CD4-positive, alpha-beta T cell (primary cell): ENCODE measurements around the gene GALC. TPM values are rescaled to one million over a fixed set of nuclear protein-coding genes. Genes with fewer than 3 reads are reported as not detected.

ENCODE experiments used
- ATAC-seq: fragments of 200-7000 bp; cut with Tn5 transposase; one replicate; pipeline ENCODE4 v1.10.0; 2022; ENCODE audit warnings: mild to moderate bottlenecking; ENCODE audit not compliant: poor library complexity
- CTCF ChIA-PET: fragments of 350-600 bp; sonication (Branson Sonifier 250); formaldehyde crosslinking; loops from one replicate; lab custom pipeline; 2021; ENCODE audit warnings: antibody characterized with exemption, inconsistent platforms; lab: Charles Lee
- POLR2A ChIA-PET: fragments of 350-600 bp; sonication (Branson Sonifier 250); formaldehyde crosslinking; loops from one replicate; lab custom pipeline; 2021; ENCODE audit warnings: antibody characterized with exemption, inconsistent platforms; lab: Charles Lee
- DNase-seq, 14 experiments: peaks; one replicate each; pipeline ENCODE4 v3.0.0-alpha.2; 2013 to 2020; ENCODE audit warnings: mixed read lengths in 2 of 14
- H3K27ac ChIP-seq, 2 donors: one replicate each; pipeline versions ENCODE4 v1.5.1 to v1.7.0; 2013; ENCODE audit warnings: low read length in 2 of 2, low read depth in 1 of 2, mild to moderate bottlenecking in 1 of 2
- H3K27me3 ChIP-seq, 2 experiments: 1 replicate in 1 of 2; 2 replicates in 1 of 2; pipeline versions ENCODE4 v1.6.1 to v1.7.0; 2013; ENCODE audit warnings: low read length in 2 of 2, control low read depth in 1 of 2, mild to moderate bottlenecking in 1 of 2, moderate library complexity in 1 of 2; ENCODE audit not compliant: insufficient read depth in 2 of 2, control insufficient read depth in 1 of 2
- H3K36me3 ChIP-seq: one replicate; pipeline ENCODE4 v1.6.1; 2013; ENCODE audit warnings: low read length, control low read depth; ENCODE audit not compliant: insufficient read depth
- H3K4me1 ChIP-seq: one replicate; pipeline ENCODE4 v1.6.1; 2013; ENCODE audit warnings: low read length, control low read depth; ENCODE audit not compliant: insufficient read depth
- H3K4me3 ChIP-seq: one replicate; pipeline ENCODE4 v1.5.1; 2013; ENCODE audit warnings: mild to moderate bottlenecking, low read length, moderate library complexity
- H3K9me3 ChIP-seq, 2 experiments: 1 replicate in 1 of 2; 2 replicates in 1 of 2; pipeline versions ENCODE4 v1.6.1 to v1.7.0; 2013; ENCODE audit warnings: low read length in 2 of 2, mild to moderate bottlenecking in 2 of 2, control low read depth in 1 of 2, moderate library complexity in 1 of 2; ENCODE audit not compliant: control insufficient read depth in 1 of 2, insufficient read depth in 1 of 2
- H3K27ac Mint-ChIP-seq: one replicate; pipeline ENCODE4 v1.8.0; 2020; ENCODE audit warnings: mixed read lengths
- H3K27me3 Mint-ChIP-seq: one replicate; pipeline ENCODE4 v1.8.0; 2021; ENCODE audit warnings: mixed read lengths
- H3K36me3 Mint-ChIP-seq: one replicate; pipeline ENCODE4 v1.8.0; 2021; ENCODE audit warnings: low read depth, mixed read lengths
- H3K4me1 Mint-ChIP-seq: one replicate; pipeline ENCODE4 v1.8.0; 2021; ENCODE audit warnings: low read depth, mixed read lengths
- H3K4me3 Mint-ChIP-seq: one replicate; pipeline ENCODE4 v1.8.0; 2020; ENCODE audit warnings: mild to moderate bottlenecking, mixed read lengths
- H3K9me3 Mint-ChIP-seq: one replicate; pipeline ENCODE4 v1.8.0; 2020; ENCODE audit warnings: mixed read lengths
- intact Hi-C, 2 experiments: fragments of 100-400 bp; cut with DNase I in 1 of 2; cut with micrococcal nuclease in 1 of 2; formaldehyde crosslinking; loops; one replicate each; pipeline versions ENCODE4 v1.15.1 to v1.9.0; 2023 to 2025; cut with DNase I, micrococcal nuclease
- total RNA-seq, 174 experiments: library from RNA in 2 of 174; stranded (reverse) in 2 of 174; gene quantifications; one replicate each; pipeline ENCODE4 v1.2.3 and lab custom pipeline; 2021 to 2026
- TF ChIP-seq, protein P1 (sequence below): fragments of 200-600 bp; IDR thresholded peaks from one replicate; pipeline ENCODE4 v1.8.0; 2022; ENCODE audit warnings: antibody characterized with exemption, mild to moderate bottlenecking

GALC gene
- total RNA-seq, 2 experiments from 2014 or later = 14.7 to 14.9 TPM

DNA sequence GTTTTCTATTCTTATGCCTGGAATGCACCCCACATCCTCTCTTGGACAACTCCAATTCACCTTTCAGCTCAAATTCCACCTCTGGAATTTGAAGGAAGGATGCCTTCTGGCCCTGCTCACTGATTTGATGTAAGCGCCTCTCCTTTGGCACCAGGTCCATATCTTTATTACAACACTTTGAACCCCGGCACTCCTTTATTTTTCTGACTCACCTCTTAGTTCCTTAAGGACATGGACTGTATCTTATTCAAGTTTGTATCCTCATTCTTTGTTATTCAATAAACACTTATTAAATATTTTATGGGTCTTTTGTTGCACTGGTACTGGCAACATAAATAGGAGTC, 3.1 kb downstream of the GALC start:
- H3K4me3 ChIP-seq = no peak overlapping the region
- H3K4me3 Mint-ChIP-seq = peak overlapping the region; percentile 5
- ChIA-PET POLR2A (no interaction called here), CTCF (no interaction called here)
- H3K27ac ChIP-seq = no peak overlapping the region
- ATAC-seq = no peak
- H3K4me1 Mint-ChIP-seq = peaks cover 68% of the 10 kb centered on the region
- H3K9me3 ChIP-seq = no peaks in the 10 kb centered on the region
- peaks cover 10% of the 10 kb centered on the region for H3K36me3 ChIP-seq
- H3K4me1 ChIP-seq = peaks cover 28% of the 10 kb centered on the region
- H3K27me3 Mint-ChIP-seq = no peaks in the 10 kb centered on the region
- no peaks in the 10 kb centered on the region for H3K27me3 ChIP-seq
- peak overlapping the region; percentile 4 for H3K27ac Mint-ChIP-seq
- TF ChIP-seq, protein P1, sequence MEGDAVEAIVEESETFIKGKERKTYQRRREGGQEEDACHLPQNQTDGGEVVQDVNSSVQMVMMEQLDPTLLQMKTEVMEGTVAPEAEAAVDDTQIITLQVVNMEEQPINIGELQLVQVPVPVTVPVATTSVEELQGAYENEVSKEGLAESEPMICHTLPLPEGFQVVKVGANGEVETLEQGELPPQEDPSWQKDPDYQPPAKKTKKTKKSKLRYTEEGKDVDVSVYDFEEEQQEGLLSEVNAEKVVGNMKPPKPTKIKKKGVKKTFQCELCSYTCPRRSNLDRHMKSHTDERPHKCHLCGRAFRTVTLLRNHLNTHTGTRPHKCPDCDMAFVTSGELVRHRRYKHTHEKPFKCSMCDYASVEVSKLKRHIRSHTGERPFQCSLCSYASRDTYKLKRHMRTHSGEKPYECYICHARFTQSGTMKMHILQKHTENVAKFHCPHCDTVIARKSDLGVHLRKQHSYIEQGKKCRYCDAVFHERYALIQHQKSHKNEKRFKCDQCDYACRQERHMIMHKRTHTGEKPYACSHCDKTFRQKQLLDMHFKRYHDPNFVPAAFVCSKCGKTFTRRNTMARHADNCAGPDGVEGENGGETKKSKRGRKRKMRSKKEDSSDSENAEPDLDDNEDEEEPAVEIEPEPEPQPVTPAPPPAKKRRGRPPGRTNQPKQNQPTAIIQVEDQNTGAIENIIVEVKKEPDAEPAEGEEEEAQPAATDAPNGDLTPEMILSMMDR = no peak
- no peaks in the 10 kb centered on the region for H3K9me3 Mint-ChIP-seq
- intact Hi-C loops = loop anchor here (5.0 kb wide), 2 partner anchors 43 to 177 kb away; no protein-coding TSS in a partner anchor
- no peak for DNase-seq
- H3K36me3 Mint-ChIP-seq = peaks cover 19% of the 10 kb centered on the region

DNA sequence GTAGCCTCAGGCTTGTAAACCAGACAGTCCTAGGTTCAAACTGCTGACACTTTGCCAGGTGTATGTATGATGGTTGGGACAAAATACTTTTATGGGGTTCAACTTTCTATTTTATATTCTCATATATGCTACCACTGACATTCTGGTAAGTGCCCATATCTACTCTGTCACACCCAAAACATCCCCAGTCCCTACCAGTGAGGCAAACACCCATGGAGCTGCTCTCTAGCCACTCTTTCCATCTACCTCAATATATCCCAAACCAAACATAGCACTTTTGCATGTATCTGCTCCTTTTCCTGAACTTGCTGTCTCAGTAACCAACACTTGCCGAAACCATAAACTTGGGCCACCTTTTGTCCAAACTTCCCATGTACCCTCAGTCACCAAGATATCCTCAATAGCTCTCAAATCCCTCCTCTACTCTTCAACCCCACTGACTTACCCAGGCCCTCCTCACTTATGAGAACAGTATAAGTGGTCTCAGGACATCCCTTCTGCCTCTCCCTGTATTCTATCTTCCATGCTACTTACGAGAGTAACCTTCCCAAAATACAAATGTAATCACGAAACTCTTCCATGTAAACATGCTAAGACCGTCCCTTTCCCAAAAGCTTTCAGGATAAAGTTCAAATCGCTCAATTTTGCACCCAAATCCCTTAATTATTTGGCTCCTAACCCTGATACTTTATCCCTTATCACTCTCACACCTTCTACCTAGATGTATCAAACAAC, 3.6 kb downstream of the GALC start:
- POLR2A ChIA-PET = no interaction called here
- Mint-ChIP-seq H3K27ac (peak overlapping the region; percentile 4), H3K36me3 (peaks cover 24% of the 10 kb centered on the region), H3K27me3 (no peaks in the 10 kb centered on the region), H3K4me3 (peak overlapping the region; percentile 5), H3K4me1 (peaks cover 63% of the 10 kb centered on the region), H3K9me3 (no peaks in the 10 kb centered on the region)
- Histone ChIP-seq H3K4me1 (peaks cover 28% of the 10 kb centered on the region), H3K9me3 (no peaks in the 10 kb centered on the region), H3K4me3 (no peak overlapping the region), H3K36me3 (peaks cover 13% of the 10 kb centered on the region), H3K27ac (no peak overlapping the region), H3K27me3 (no peaks in the 10 kb centered on the region)
- ATAC-seq (no peak), DNase-seq (no peak)
- TF ChIP-seq, protein P1 = no peak
- intact Hi-C loops = loop anchor here in 1 of 2 experiments (5.0 kb wide), 1 partner anchor 42 kb away; no protein-coding TSS in a partner anchor
- CTCF ChIA-PET = no interaction called here

DNA sequence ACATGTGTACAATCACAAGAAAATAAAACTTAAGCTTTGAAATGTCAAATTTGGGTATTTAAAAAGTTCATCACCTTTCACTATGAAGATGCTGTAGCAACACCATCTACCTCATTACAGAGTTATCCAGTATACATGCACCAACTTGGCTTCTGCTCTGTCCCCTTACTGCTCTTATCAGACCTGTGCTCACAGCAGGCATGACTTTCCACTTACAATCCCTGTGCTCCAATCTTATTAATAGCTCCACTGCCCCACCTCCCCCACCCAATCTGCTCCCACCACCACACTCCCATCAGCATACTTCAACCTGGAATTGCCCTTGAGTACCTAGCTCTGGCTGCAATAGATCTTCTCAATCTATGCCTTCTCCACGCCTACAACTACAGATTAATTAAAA, 13.3 kb downstream of the GALC start:
- no peaks in the 10 kb centered on the region for H3K4me1 Mint-ChIP-seq
- TF ChIP-seq, protein P1 = no peak
- intact Hi-C loops = no loop called here
- H3K27me3 ChIP-seq = no peaks in the 10 kb centered on the region
- no peak overlapping the region for H3K27ac ChIP-seq
- no peak overlapping the region for H3K4me3 Mint-ChIP-seq
- H3K4me3 ChIP-seq = no peak overlapping the region
- no peak overlapping the region for H3K27ac Mint-ChIP-seq
- ChIA-PET CTCF (no interaction called here), POLR2A (no interaction called here)
- peaks cover 80% of the 10 kb centered on the region for H3K36me3 Mint-ChIP-seq
- H3K27me3 Mint-ChIP-seq = no peaks in the 10 kb centered on the region
- H3K4me1 ChIP-seq = no peaks in the 10 kb centered on the region
- DNase-seq (no peak), ATAC-seq (no peak)
- H3K9me3 ChIP-seq = no peaks in the 10 kb centered on the region
- no peaks in the 10 kb centered on the region for H3K9me3 Mint-ChIP-seq
- H3K36me3 ChIP-seq = peaks cover 23% of the 10 kb centered on the region
